GM19239 (cell line): Measurements from ENCODE around the gene SH3BP2.
"Not testable (repeated sequence)": the region's sequence is repeated elsewhere in the genome, so short reads cannot be mapped to it uniquely, and the experiment has no call there.

Experiments
- DNase-seq: peaks from one replicate; pipeline ENCODE4 v3.0.0; 2011; ENCODE audit warnings: low spot score; ENCODE audit not compliant: insufficient read length
- FAIRE-seq: peaks from 2 replicates; lab custom pipeline; 2011; peaks lifted over from hg19 to GRCh38; lab: Jason Lieb, UNC

SH3BP2 gene

GRCh38 chr4:2762048-2762447, 30.8 kb upstream of the SH3BP2 start:
- FAIRE-seq (no peak), DNase-seq (no peak)

GRCh38 chr4:2762486-2763370, 30.2 kb upstream of the SH3BP2 start:
- not testable (repeated sequence) for FAIRE-seq, DNase-seq

GRCh38 chr4:2763511-2763967, 29.3 kb upstream of the SH3BP2 start:
- no peak for DNase-seq
- FAIRE-seq = no peak

GRCh38 chr4:2765832-2766526, 26.9 kb upstream of the SH3BP2 start:
- no peak for FAIRE-seq
- DNase-seq = no peak

- DNase-seq = no peak
- no peak for FAIRE-seq
Measured at GRCh38 chr4:2767046-2767704, 25.7 kb upstream of the SH3BP2 start.

- no peak for DNase-seq
- no peak for FAIRE-seq
Measured at GRCh38 chr4:2767705-2768074, 25.2 kb upstream of the SH3BP2 start.

- FAIRE-seq (no peak), DNase-seq (no peak)
Measured at GRCh38 chr4:2768124-2768523, 24.8 kb upstream of the SH3BP2 start.

GRCh38 chr4:2768921-2769336, 24.0 kb upstream of the SH3BP2 start:
- DNase-seq = no peak
- no peak for FAIRE-seq

- no peak for DNase-seq
- FAIRE-seq = no peak
Measured at GRCh38 chr4:2771264-2771663, 21.6 kb upstream of the SH3BP2 start.

- not testable (repeated sequence) for DNase-seq, FAIRE-seq
Measured at GRCh38 chr4:2780643-2781042, 12.2 kb upstream of the SH3BP2 start.

GRCh38 chr4:2781911-2782310, 11.0 kb upstream of the SH3BP2 start:
- FAIRE-seq = no peak
- DNase-seq = no peak

GRCh38 chr4:2783790-2784189, 9.1 kb upstream of the SH3BP2 start:
- FAIRE-seq (no peak), DNase-seq (no peak)

- DNase-seq (no peak), FAIRE-seq (peak; percentile 84)
Measured at GRCh38 chr4:2785613-2786012, 7.3 kb upstream of the SH3BP2 start.

- DNase-seq (no peak), FAIRE-seq (peak; percentile 84)
Measured at GRCh38 chr4:2786152-2786671, 6.7 kb upstream of the SH3BP2 start.

- DNase-seq = no peak
- FAIRE-seq = peak; percentile 33
Measured at GRCh38 chr4:2786794-2787229, 6.1 kb upstream of the SH3BP2 start.

GRCh38 chr4:2787230-2788100, 5.4 kb upstream of the SH3BP2 start:
- peak; percentile 95 for FAIRE-seq
- peak; percentile 69 for DNase-seq

GRCh38 chr4:2788101-2788500, 4.8 kb upstream of the SH3BP2 start:
- FAIRE-seq (no peak), DNase-seq (no peak)

GRCh38 chr4:2788532-2789103, 4.3 kb upstream of the SH3BP2 start:
- DNase-seq (no peak), FAIRE-seq (no peak)

- FAIRE-seq = no peak
- no peak for DNase-seq
Measured at GRCh38 chr4:2789351-2789750, 3.5 kb upstream of the SH3BP2 start.
